Epidermal melanocyte (primary cell): ENCODE results near the gene DOHH.

Source experiments
- DNase-seq: peaks from one replicate; pipeline ENCODE4 v3.0.0; 2011; ENCODE audit warnings: low spot score; ENCODE audit not compliant: insufficient read length

Gene DOHH, protein sequence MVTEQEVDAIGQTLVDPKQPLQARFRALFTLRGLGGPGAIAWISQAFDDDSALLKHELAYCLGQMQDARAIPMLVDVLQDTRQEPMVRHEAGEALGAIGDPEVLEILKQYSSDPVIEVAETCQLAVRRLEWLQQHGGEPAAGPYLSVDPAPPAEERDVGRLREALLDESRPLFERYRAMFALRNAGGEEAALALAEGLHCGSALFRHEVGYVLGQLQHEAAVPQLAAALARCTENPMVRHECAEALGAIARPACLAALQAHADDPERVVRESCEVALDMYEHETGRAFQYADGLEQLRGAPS

GRCh38 chr19:3500429-3501101, at the start of gene DOHH:
TSS of gene DOHH (minus strand) at chr19:3500674. CDS start at chr19:3496814, 3,860 bp downstream.
- peak; percentile 98 for DNase-seq

- no peak for DNase-seq
These were observed 49.3 kb upstream of the DOHH start for GRCh38 chr19:3549816-3550215.

- DNase-seq = no peak
These were observed 48.1 kb upstream of the DOHH start for GRCh38 chr19:3548606-3549005.

GRCh38 chr19:3547767-3548282, 47.4 kb upstream of the DOHH start:
- DNase-seq = no peak

DNA sequence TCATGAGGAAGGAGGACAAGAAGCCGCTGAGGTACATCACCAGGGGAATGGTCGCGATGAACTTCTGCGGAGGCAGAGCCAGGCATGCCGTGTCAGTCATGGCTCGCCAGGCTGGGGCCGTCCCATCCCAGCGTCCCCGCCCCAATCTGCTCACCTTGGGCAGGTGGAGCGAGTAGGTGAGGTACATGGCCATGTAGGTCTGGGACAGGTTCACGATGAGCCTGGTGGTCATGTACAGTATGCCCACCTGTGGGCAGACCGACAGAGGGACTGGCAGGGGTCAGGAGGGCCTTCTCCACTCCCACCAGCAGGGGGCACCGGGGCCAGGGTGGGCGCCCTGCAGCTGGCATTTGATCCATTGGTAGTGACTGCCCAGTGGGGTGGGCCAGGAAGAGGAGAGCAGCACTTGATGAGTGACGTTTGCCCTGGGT, 46.8 kb upstream of the DOHH start:
- no peak for DNase-seq

- DNase-seq = no peak
These were observed 45.6 kb upstream of the DOHH start for GRCh38 chr19:3546119-3546518.

- DNase-seq = no peak
These were observed 45.2 kb upstream of the DOHH start for GRCh38 chr19:3545669-3546034.

DNA sequence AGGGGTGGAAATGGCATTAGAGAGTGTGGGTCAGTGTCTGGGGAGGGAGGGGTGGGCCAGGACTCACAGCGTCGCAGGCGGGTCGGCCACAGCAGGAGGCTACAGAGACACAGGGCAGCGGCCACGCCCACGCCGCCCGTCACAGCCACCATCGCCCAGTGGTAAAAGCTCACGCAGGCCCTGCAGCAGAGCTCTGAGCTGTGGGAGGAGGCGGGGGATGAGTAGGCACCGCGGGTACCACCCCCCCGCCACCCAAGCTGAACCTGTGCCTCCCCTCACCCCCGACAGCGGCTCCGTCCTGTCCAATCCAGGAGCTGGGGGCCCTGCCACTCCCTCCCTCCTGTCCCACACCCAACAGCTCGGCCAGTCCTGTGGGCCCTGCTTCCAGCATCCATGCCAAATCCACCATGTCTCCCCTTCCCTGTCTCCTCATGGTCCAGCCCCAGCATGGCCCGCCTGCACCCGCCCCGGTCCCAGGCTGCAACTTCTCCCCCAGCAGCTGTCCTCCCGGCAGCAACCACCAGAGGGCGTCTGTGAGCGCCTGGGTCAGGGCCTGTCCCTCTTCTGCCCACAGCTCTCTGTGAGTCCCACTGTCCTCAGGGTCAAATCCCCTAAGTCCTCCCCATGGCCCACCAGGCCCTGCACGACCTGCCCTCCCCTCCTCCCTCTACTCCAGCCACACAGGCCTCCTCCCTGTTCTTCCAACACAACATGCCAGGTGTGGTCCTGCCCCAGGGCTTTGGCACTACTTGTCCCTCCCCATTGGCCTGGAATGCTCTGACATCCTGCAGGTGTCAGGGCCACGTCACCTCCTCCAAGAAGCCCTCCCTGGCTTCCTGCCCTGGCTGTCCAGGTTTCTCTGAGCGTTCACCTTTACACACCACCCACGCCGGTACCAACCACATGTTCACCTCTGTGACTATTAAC, 44.5 kb upstream of the DOHH start:
- DNase-seq = peak; percentile 73

GRCh38 chr19:3544058-3544376, 43.5 kb upstream of the DOHH start:
- DNase-seq = no peak

DNA sequence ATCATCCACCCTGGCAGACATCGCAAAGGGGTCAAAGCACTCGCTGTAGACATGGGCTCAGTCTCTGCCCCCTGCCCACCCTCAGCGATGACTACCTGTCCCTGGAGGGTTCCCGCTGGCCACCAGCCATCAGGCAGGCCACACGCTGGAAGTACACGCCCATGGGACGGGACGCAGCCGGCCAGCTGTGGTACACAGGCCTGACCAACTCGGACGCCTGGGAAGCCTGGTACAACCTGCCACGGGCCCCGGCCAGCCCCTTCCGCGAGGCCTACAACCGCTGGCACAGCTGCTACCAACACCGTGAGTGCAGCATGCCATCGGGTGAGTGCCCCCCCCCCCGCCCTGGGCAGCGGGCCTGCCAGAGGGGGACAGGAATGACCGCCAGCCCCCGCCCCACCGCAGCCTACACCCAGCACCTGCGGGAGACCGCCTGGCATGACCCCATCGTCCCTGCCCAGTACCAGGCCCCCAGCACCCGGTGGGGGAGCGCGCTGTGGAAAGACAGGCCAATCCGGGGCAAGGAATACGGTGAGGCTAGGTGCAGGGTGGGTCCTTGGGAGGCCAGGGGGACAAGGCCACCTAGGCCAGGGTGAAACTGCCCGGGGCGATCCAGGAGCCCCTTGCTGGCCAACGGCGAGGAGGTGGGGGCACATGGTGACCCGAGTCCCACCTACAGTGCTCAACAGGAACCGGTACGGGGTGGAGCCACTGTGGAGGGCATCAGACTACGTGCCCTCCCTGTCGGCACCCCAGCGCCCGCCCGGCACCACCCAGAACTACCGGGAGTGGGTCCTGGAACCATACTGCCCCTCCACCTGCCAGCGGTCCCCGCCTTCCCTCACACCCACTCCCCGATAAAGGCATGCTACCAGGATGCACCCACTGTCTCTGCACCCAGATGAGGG, 42.9 kb upstream of the DOHH start:
- DNase-seq = no peak

DNA sequence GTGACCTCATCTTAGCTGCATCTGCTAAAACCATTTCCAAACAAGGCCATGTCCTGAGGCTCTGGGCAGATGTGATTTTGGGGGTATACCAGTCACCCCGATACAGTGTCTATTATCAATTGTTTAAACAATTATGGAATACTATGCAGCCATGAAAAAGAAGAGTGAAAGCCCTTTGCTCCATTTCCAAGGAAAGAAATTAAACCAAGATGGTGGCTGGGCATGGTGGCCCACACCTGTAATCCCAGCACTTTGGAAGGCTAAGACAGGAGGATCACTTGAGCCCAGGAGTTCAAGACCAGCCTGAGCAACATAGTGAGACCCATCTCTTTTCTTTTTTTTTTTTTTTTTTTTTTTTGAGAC, 39.3 kb upstream of the DOHH start:
- DNase-seq = no peak

DNA sequence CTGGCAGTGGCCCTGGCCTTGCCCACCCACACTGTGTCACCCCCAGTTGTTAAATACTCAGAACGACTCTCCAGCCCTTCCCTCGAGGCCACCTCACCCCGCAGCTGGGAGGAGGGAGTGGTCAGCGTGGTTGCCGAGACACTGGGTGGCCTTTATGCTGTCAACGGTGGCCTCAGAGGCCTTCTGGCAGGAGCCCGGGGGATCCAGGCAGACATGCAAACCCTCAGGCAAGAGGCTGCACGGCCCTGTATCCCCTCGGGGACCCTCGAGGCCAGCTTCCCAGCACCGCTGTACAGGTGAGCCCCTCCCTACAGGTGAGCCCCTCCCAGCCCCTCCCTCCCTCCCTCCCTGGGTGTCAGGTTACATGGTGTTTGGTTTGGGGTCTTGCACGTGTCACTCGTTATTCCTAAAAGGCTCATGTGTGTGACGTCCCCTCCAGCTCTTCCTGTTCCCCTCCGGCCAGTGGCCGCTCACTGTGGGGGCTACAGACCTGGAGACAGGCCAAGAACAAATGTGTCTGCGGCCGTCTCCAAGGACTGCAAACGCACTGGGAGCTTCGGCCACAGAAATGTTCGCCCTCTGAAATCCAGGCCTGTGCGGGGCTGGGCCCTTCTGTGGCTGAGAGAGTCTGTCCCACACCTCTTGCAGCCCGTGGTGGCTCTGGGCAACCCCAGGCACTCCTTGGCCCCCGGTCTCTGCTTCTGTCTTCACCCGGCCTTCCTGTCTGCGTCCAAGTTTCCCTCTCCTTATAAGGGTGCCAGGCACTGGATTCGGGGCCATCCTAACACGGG, 38.7 kb upstream of the DOHH start, which contains the start of gene TEKTIP1:
Gene TEKTIP1, plus strand, starts transcription at position 210 of the 791 bp plus-strand sequence. Its CDS starts 4 bp downstream, at position 214.
- DNase-seq = no peak

DNA sequence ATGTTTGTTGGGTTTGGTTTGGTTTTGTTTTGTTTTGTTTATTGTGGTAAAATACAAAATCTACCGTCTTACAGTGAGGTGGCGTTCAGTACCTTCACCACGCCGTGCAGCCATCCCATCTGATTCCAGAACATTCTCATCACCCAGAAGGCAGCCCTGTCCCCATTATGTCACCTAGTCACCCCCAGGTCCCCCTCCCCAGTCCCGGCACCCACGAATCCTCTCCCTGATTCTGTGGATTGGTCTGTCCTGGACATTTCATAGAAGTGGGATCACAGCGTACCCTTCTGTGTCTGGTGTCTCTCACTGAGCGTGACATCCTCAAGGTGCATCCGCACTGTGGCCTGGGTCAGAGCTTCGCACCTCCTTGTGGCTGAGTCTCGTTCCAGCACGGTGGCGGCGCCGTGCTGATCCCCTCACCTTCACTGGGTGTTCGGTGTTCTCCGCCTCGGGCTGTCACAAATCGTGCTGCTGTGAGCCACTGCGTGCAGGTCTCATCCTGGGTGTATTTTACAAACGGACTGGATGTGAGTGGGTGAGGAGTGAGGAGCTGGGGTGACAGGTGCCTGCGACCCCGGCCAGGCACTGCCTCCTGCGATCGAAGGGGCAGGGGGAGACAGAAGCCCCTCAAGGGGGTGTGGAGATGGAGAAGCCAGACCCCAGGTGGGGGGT, 37.9 kb upstream of the DOHH start:
- DNase-seq = no peak

- DNase-seq = no peak
These were observed 37.2 kb upstream of the DOHH start for GRCh38 chr19:3537438-3538240.

GRCh38 chr19:3537101-3537437, 36.6 kb upstream of the DOHH start:
- no peak for DNase-seq

DNA sequence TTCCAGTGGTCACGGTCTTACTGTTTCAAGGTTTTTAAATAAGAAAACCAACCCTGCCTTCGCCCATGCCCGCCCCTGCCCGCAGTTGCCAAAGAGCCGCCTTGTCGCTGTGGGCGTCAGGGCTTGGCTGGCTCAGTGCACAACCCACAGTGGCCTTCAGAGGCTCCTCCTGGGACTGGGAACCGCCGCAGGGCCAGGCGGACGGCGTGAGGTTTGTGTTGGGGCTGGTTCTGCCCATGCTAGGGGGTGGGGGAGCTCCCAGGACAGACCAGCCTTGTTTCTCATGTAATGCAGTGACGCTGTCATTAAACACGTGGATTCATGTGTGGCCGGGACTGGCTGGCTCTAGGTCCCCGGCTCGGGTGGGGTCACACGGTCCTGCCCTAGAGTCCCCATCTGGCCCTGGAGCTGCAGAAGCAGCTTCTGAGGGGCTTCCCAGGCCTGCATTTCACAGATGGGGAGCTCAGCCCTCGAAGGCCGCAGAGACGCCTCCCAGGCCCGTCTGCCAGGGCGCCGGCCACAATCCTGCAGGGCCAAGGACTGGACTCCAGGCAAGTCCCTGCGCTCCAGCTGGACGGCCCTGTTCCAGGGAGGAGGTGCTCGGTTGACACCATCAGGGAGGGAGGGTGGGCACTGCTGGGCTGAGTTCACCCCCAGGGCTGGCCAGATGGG, 36.1 kb upstream of the DOHH start:
- DNase-seq = peak; percentile 95

GRCh38 chr19:3535981-3536380, 35.5 kb upstream of the DOHH start:
- DNase-seq = no peak

DNA sequence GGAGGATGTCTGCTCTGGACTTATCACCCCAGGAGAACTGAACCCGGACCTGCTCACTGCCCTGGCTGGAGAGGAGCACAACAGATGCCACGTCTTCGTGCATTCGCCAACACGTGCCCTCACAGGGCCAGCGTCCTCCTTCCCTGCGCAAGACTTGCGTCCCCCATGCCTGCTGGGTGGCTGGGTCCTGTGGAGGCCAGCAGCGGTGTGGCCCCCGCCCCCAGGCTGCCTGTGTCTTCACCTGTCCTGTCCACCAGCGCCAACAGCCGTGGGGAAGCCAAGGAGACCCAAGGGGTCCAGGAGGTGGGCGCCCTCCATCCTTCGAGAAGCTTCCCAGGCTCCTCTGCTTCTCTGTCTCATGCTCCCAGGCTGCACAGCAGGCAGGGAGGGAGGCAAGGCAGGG, 35.1 kb upstream of the DOHH start:
- no peak for DNase-seq
